ENCODE data around the gene SPECC1.

- TF ChIP-seq CTCF (IDR thresholded peaks at IDR 0.05; ENCODE audit: low read length) (no peak), EZH2 (IDR thresholded peaks at IDR 0.05; ENCODE audit: borderline replicate concordance, low read length) (no peak)
These were observed 197.4 kb downstream of the SPECC1 start for GRCh38 chr17:20206591-20206990.

Data from OCI-LY1 (cell line).